CD14-positive monocyte (primary cell): ENCODE data around the gene MLC1. TPM values are rescaled to one million over a fixed set of nuclear protein-coding genes. Genes with fewer than 3 reads are reported as not detected.

Source experiments
- DNase-seq, 3 donors: peaks; one replicate each; pipeline ENCODE4 v3.0.0-alpha.2; 2011 to 2022
- H2AFZ ChIP-seq: 2 replicates; pipeline ENCODE4 v1.6.0; 2012; ENCODE audit warnings: mild to moderate bottlenecking, low read depth, low read length, inconsistent platforms; ENCODE audit not compliant: insufficient read depth, poor library complexity, severe bottlenecking
- H3K27ac ChIP-seq, 2 donors: 1 replicate in 1 of 2; 2 replicates in 1 of 2; pipeline ENCODE4 v1.5.1; 2012 to 2013; ENCODE audit warnings: low read length in 2 of 2, control low read depth in 1 of 2, inconsistent platforms in 1 of 2, low read depth in 1 of 2, mild to moderate bottlenecking in 1 of 2
- H3K27me3 ChIP-seq, 2 donors: one replicate each; pipeline versions ENCODE4 v1.6.0 to v1.6.1; 2011 to 2013; ENCODE audit warnings: low read length in 2 of 2; ENCODE audit not compliant: control insufficient read depth in 2 of 2, insufficient read depth in 2 of 2
- H3K36me3 ChIP-seq, 2 donors: replicated peaks in 1 of 2; 1 replicate in 1 of 2; 2 replicates in 1 of 2; pipeline versions ENCODE4 v1.5.1 to v1.6.1; 2012 to 2013; ENCODE audit warnings: low read length in 2 of 2, control low read depth in 1 of 2, inconsistent platforms in 1 of 2, mild to moderate bottlenecking in 1 of 2; ENCODE audit not compliant: insufficient read depth in 2 of 2, control insufficient read depth in 1 of 2
- H3K4me1 ChIP-seq, 2 donors: 1 replicate in 1 of 2; 2 replicates in 1 of 2; pipeline versions ENCODE4 v1.5.1 to v1.6.1; 2012 to 2013; ENCODE audit warnings: low read length in 2 of 2, control low read depth in 1 of 2, inconsistent platforms in 1 of 2, mild to moderate bottlenecking in 1 of 2, moderate library complexity in 1 of 2; ENCODE audit not compliant: insufficient read depth in 2 of 2, control insufficient read depth in 1 of 2
- H3K4me2 ChIP-seq: replicated peaks from 2 replicates; pipeline ENCODE3; 2012; ENCODE audit warnings: low read length, moderate library complexity, mild to moderate bottlenecking; ENCODE audit not compliant: poor library complexity, severe bottlenecking; ENCODE audit errors: extremely low read depth
- H3K4me3 ChIP-seq, 3 experiments: fragments of 200-600 bp in 1 of 3; sonication (generic) in 1 of 3; replicated peaks in 1 of 3; 1 replicate in 2 of 3; 2 replicates in 1 of 3; pipeline ENCODE4 v1.5.1; 2011 to 2013; ENCODE audit warnings: low read length in 3 of 3, mild to moderate bottlenecking in 3 of 3, control low read depth in 2 of 3, low read depth in 2 of 3, inconsistent platforms in 1 of 3, moderate library complexity in 1 of 3
- H3K79me2 ChIP-seq: 2 replicates; pipeline ENCODE4 v1.6.0; 2012; ENCODE audit warnings: mild to moderate bottlenecking, control low read depth, inconsistent platforms, low read length, moderate library complexity; ENCODE audit not compliant: insufficient read depth
- H3K9ac ChIP-seq: 2 replicates; pipeline ENCODE4 v1.6.0; 2017; ENCODE audit warnings: low read length, mild to moderate bottlenecking; ENCODE audit not compliant: insufficient read depth, poor library complexity, severe bottlenecking
- H3K9me3 ChIP-seq, 2 donors: replicated peaks in 1 of 2; 1 replicate in 1 of 2; 2 replicates in 1 of 2; pipeline versions ENCODE4 v1.5.1 to v1.6.1; 2012 to 2013; ENCODE audit warnings: low read length in 2 of 2, control low read depth in 1 of 2; ENCODE audit not compliant: control insufficient read depth in 1 of 2, insufficient read depth in 1 of 2
- H4K20me1 ChIP-seq: 2 replicates; pipeline ENCODE4 v1.6.0; 2012; ENCODE audit warnings: mild to moderate bottlenecking, low read length, control low read depth, moderate library complexity; ENCODE audit not compliant: insufficient read depth
- H3K27ac Mint-ChIP-seq, 7 donors: one replicate each; pipeline ENCODE4 v1.8.0; 2020; ENCODE audit warnings: mild to moderate bottlenecking in 7 of 7, mixed read lengths in 7 of 7, moderate library complexity in 6 of 7, inconsistent platforms in 2 of 7
- H3K27me3 Mint-ChIP-seq, 3 donors: one replicate each; pipeline ENCODE4 v1.8.0; 2021 to 2022; ENCODE audit warnings: low read depth in 3 of 3, mild to moderate bottlenecking in 3 of 3, mixed read lengths in 3 of 3, moderate library complexity in 3 of 3, inconsistent platforms in 1 of 3
- H3K36me3 Mint-ChIP-seq, 2 donors: one replicate each; pipeline ENCODE4 v1.8.0; 2020; ENCODE audit warnings: mixed read lengths in 2 of 2, inconsistent platforms in 1 of 2, mild to moderate bottlenecking in 1 of 2
- H3K4me1 Mint-ChIP-seq: one replicate; pipeline ENCODE4 v1.8.0; 2020; ENCODE audit warnings: mild to moderate bottlenecking, mixed read lengths
- H3K4me3 Mint-ChIP-seq, 2 donors: one replicate each; pipeline ENCODE4 v1.8.0; 2020; ENCODE audit warnings: mild to moderate bottlenecking in 2 of 2, mixed read lengths in 2 of 2, moderate library complexity in 1 of 2
- H3K9me3 Mint-ChIP-seq, 7 donors: one replicate each; pipeline ENCODE4 v1.8.0; 2020 to 2022; ENCODE audit warnings: mixed read lengths in 7 of 7, mild to moderate bottlenecking in 6 of 7, moderate library complexity in 6 of 7, inconsistent platforms in 2 of 7
- CTCF ChIP-seq: fragments of 200-600 bp; IDR thresholded peaks from one replicate; pipeline ENCODE4 v1.8.0; 2022; ENCODE audit warnings: antibody characterized with exemption, mild to moderate bottlenecking
- WGBS: methylation state at CpG from one replicate; pipeline ENCODE4 v1.1.5; 2013; ENCODE audit warnings: missing lambda C conversion rate; ENCODE audit not compliant: insufficient coverage; 5-methylcytosine and 5-hydroxymethylcytosine counted together
- intact Hi-C, 2 donors: fragments of 100-400 bp; cut with micrococcal nuclease; formaldehyde crosslinking; loops; one replicate each; pipeline versions ENCODE4 v1.15.0 to v1.15.1; 2023
- polyA plus RNA-seq, 3 donors: library from polyadenylated mRNA; depleted of rRNA in 1 of 3; unstranded in 2 of 3; stranded (reverse) in 1 of 3; fragments of 300-500 nt in 2 of 3; fragments of >200 nt in 1 of 3; fragmentation: Illumina TruSeq in 2 of 3; gene quantifications; 1 replicate in 2 of 3; 2 replicates in 1 of 3; pipeline ENCODE4 v1.2.3, GENCODE V29; 2012 to 2021

The MLC1 gene
- polyA plus RNA-seq, 3 donors = 1.6 to 3.6 (median 1.8) TPM

- DNase-seq = no peak
- H4K20me1 ChIP-seq = no peaks in the 10 kb centered on the region
- Mint-ChIP-seq H3K36me3 (no peaks in the 10 kb centered on the region), H3K4me3 (no peak overlapping the region), H3K4me1 (peaks cover 6% of the 10 kb centered on the region), H3K27me3 (peaks cover 19 to 28% (median 21%) of the 10 kb centered on the region in 3 donors), H3K9me3 (peaks cover 0 to 4% (median 0%) of the 10 kb centered on the region in 7 donors), H3K27ac (no peak overlapping the region)
- no peaks in the 10 kb centered on the region for H3K4me1 ChIP-seq
- peaks cover 5 to 7% of the 10 kb centered on the region in 2 donors for H3K9me3 ChIP-seq
- no peak for TF ChIP-seq CTCF
- H3K36me3 ChIP-seq = no peaks in the 10 kb centered on the region
- no peak overlapping the region for H3K4me2 ChIP-seq
- H3K9ac ChIP-seq = no peak overlapping the region
- no peak overlapping the region for H3K4me3 ChIP-seq
- 74% methylated on average over 9 of the region's 14 CpGs for WGBS
- intact Hi-C loops = no loop called here
- H3K27me3 ChIP-seq = peaks cover 5 to 17% of the 10 kb centered on the region in 2 donors
- H2AFZ ChIP-seq = no peak overlapping the region
- H3K79me2 ChIP-seq = no peaks in the 10 kb centered on the region
- H3K27ac ChIP-seq = no peak overlapping the region
These were observed 62.9 kb downstream of the MLC1 start for GRCh38 chr22:50022171-50022819.

DNA sequence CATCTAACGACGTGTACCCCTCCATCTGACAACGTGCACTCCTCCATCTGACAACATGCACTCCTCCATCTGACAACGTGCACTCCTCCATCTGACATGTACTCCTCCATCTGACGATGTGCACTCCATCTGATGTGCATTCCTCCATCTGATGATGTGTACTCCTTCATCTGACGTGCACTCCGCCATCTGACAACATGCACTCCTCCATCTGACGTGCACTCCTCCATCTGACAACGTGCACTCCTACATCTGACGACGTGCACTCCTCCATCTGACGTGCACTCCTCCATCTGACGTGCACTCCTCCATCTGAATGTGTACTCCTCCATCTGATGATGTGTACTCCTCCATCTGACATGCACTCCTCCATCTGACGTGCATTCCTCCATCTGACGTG lies 64.6 kb downstream of the MLC1 start:
- Histone ChIP-seq H3K27ac (no peak overlapping the region), H3K9me3 (peaks cover 5 to 7% of the 10 kb centered on the region in 2 donors), H2AFZ (no peak overlapping the region), H3K9ac (no peak overlapping the region), H3K4me3 (no peak overlapping the region), H3K27me3 (peaks cover 5 to 33% of the 10 kb centered on the region in 2 donors), H3K79me2 (no peaks in the 10 kb centered on the region), H3K4me1 (no peaks in the 10 kb centered on the region), H3K36me3 (no peaks in the 10 kb centered on the region), H4K20me1 (no peaks in the 10 kb centered on the region), H3K4me2 (no peak overlapping the region)
- no peak for TF ChIP-seq CTCF
- no peaks in the 10 kb centered on the region for H3K36me3 Mint-ChIP-seq
- intact Hi-C loops = no loop called here
- no peak overlapping the region for H3K27ac Mint-ChIP-seq
- peaks cover 0 to 6% (median 0%) of the 10 kb centered on the region in 7 donors for H3K9me3 Mint-ChIP-seq
- no peak for DNase-seq
- H3K4me3 Mint-ChIP-seq = no peak overlapping the region
- peaks cover 30 to 40% (median 34%) of the 10 kb centered on the region in 3 donors for H3K27me3 Mint-ChIP-seq
- 99% methylated on average over 15 of the region's 15 CpGs for WGBS
- H3K4me1 Mint-ChIP-seq = peaks cover 6% of the 10 kb centered on the region
